ENCODE results near the gene MACROH2A1. TPM values are rescaled to one million over a fixed set of nuclear protein-coding genes. Genes with fewer than 3 reads are reported as not detected.

MACROH2A1 gene
- total RNA-seq, 1 donor from 2014 or later, result 319 TPM

DNA sequence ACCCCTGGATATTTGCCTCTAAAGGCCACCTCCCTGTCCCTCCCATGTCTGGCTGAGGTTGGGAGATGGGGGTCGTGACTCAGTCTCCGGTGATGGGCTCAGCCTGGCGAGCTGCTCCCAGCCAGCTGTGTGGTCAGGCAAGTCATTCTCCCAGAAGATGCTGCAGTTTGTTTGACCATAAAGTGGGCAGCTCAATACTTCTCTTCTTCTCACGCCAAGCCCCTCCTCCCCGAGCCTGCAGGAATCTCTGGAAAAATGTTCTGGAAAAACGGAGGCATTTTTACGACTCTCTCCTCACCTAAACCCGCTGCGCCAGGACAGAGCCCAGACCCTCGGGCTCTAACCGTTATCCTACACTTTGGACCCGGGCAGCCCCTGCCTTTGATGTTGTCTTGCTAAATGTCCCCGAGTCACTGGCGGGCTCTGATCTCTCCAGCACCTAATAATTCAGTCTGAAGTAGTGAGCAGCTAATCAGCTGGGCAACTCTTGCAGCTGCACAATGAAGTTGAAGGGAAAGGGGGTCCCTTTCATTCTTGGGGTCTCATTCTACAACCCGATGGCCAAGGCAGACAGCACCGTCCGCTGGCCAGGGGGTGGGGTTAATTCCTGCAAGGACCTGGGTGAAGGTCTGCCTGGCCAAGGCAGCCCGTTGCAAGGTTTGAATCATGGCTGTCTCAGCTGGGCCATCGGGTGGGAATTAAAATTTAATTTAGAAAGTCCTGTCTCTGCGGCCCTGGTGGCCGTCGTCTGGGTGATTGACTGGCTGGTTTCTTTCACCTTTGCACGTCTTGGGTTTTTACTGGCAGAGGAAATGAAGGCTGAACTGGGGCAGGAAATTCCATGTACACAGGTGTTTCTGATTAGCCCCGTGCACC, 35.8 kb upstream of the MACROH2A1 start:
- peaks cover 4% of the 10 kb centered on the region for H3K4me1 Mint-ChIP-seq (ENCODE audit: low read depth)
- H3K27me3 Mint-ChIP-seq, result peaks cover 4% of the 10 kb centered on the region
- no peak overlapping the region for H3K27ac Mint-ChIP-seq
- H3K9me3 Mint-ChIP-seq (ENCODE audit: low read depth), result no peaks in the 10 kb centered on the region
- TF ChIP-seq, protein P1, sequence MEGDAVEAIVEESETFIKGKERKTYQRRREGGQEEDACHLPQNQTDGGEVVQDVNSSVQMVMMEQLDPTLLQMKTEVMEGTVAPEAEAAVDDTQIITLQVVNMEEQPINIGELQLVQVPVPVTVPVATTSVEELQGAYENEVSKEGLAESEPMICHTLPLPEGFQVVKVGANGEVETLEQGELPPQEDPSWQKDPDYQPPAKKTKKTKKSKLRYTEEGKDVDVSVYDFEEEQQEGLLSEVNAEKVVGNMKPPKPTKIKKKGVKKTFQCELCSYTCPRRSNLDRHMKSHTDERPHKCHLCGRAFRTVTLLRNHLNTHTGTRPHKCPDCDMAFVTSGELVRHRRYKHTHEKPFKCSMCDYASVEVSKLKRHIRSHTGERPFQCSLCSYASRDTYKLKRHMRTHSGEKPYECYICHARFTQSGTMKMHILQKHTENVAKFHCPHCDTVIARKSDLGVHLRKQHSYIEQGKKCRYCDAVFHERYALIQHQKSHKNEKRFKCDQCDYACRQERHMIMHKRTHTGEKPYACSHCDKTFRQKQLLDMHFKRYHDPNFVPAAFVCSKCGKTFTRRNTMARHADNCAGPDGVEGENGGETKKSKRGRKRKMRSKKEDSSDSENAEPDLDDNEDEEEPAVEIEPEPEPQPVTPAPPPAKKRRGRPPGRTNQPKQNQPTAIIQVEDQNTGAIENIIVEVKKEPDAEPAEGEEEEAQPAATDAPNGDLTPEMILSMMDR (IDR thresholded peaks at IDR 0.05; ENCODE audit: unreplicated experiment), result no peak
- DNase-seq (ENCODE audit: low spot score, unreplicated experiment), result no peak
- no peaks in the 10 kb centered on the region for H3K36me3 Mint-ChIP-seq (ENCODE audit: insufficient read depth)
- no peak overlapping the region for H3K4me3 Mint-ChIP-seq (ENCODE audit: low read depth)

DNA sequence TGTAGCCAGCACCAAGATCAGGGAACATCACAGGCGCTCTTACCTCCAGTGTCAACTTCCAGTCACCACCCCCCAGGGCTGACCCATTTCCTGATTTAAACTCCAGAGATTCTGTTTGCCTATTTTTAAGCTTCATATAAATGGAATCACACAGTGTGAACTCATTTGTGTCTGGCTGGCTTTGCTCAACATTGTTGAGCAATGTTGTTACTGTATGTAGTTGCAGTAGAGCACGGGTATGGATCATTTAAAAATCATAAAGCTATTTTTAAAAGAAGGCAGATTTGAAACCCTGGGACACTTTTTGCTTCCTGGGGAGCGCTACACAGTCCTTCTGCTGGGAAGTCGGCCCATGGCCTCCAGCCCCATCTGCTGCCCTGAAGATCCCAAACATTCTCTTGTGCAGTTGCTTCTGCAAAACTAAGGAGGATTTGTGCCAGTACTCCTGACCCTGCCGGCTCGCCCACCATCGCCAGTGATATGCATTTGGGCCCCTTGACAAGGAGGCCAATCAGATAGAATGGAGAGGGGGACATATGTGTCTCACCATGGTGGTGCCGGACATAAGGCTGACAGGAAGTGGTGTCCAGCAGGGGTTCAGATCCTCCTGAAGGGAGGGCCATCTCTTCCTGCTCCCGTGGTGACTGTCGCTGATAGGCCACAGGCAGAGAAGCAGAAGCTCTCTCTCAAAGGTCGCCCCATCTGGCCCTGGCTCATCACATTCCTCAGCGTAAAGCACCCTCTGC, 34.8 kb upstream of the MACROH2A1 start:
- Mint-ChIP-seq H3K4me1 (ENCODE audit: low read depth) (peaks cover 4% of the 10 kb centered on the region), H3K9me3 (ENCODE audit: low read depth) (peaks cover 2% of the 10 kb centered on the region), H3K27ac (no peak overlapping the region), H3K27me3 (peaks cover 4% of the 10 kb centered on the region), H3K36me3 (ENCODE audit: insufficient read depth) (no peaks in the 10 kb centered on the region), H3K4me3 (ENCODE audit: low read depth) (no peak overlapping the region)
- DNase-seq (ENCODE audit: low spot score, unreplicated experiment), result no peak
- TF ChIP-seq, protein P1 (IDR thresholded peaks at IDR 0.05; ENCODE audit: unreplicated experiment), result no peak

DNA sequence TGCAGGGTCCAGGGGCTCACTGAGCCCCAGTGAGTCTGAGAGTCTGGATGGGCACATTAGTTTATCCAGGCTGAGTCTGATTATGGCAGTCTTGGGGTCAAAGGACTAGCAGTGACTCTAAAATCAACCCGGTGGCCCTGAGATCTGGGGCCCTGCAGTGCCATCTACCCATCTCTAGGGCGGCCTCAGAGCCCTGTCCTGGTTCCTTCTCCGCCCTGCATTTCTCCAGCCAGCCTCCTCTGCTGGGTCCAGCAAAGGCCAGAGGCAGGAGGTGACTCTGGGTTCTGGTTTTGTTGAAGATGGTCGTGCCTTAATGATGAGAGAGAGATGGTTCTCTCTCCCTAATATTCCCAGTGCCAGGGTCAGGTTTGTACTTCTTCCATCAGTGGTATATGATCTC, 33.1 kb upstream of the MACROH2A1 start:
- no peak for DNase-seq (ENCODE audit: low spot score, unreplicated experiment)

GRCh38 chr5:135430135-135430437, 31.1 kb upstream of the MACROH2A1 start:
- DNase-seq (ENCODE audit: low spot score, unreplicated experiment), result no peak
- Mint-ChIP-seq H3K27ac (no peak overlapping the region), H3K27me3 (peaks cover 4% of the 10 kb centered on the region), H3K4me1 (ENCODE audit: low read depth) (peaks cover 6% of the 10 kb centered on the region), H3K36me3 (ENCODE audit: insufficient read depth) (no peaks in the 10 kb centered on the region), H3K4me3 (ENCODE audit: low read depth) (no peak overlapping the region), H3K9me3 (ENCODE audit: low read depth) (peaks cover 10% of the 10 kb centered on the region)
- TF ChIP-seq, protein P1 (IDR thresholded peaks at IDR 0.05; ENCODE audit: unreplicated experiment), result no peak

More for the DNA sequence above, 33.1 kb upstream of the MACROH2A1 start:
- Mint-ChIP-seq H3K4me1 (ENCODE audit: low read depth) (peaks cover 2% of the 10 kb centered on the region), H3K36me3 (ENCODE audit: insufficient read depth) (no peaks in the 10 kb centered on the region), H3K4me3 (ENCODE audit: low read depth) (no peak overlapping the region), H3K27me3 (peaks cover 4% of the 10 kb centered on the region), H3K27ac (no peak overlapping the region), H3K9me3 (ENCODE audit: low read depth) (peaks cover 10% of the 10 kb centered on the region)
- TF ChIP-seq, protein P1 (IDR thresholded peaks at IDR 0.05; ENCODE audit: unreplicated experiment), result no peak

DNA sequence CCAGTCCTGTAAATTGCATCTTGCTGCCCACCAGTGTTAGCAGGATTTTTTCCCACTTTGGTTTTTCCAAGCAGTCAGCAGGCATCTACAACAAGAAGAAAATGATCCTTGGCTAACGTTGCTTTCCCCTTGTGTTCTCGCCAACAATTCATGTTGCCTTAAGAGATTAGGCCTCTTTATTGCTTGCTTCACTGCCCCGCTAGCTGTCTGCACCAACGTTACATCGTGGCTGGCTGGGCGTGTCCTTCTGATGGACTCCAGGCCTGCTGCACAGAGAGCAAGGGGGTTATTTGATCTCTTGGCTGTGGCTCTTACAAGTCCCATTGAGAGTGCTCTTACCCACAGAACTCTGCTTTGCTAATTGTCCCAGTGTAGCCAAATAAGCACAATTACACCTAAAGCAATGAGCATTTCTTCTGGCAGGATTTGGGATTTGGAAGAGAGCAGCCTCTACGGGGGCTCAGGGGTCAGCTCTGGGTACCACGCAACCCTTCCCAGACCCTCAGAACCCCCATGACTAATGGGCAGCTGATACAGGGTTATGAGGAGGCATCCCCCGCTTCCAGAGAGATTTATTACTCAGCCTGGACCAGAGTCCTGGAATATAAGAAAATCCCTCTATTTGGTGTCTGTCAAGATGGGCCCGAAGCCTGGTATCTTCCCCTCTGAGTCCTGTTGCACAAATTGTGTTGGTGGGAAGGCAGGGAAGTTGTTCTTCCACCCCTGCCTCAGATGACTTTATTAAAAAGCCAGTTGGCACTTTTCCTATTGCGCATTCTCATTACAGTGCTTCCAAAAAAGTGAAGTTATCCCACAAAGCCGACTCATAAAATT, 30.5 kb upstream of the MACROH2A1 start:
- Mint-ChIP-seq H3K27ac (no peak overlapping the region), H3K27me3 (no peaks in the 10 kb centered on the region), H3K36me3 (ENCODE audit: insufficient read depth) (no peaks in the 10 kb centered on the region), H3K4me3 (ENCODE audit: low read depth) (no peak overlapping the region), H3K4me1 (ENCODE audit: low read depth) (peaks cover 6% of the 10 kb centered on the region), H3K9me3 (ENCODE audit: low read depth) (peaks cover 10% of the 10 kb centered on the region)
- DNase-seq (ENCODE audit: low spot score, unreplicated experiment), result no peak
- TF ChIP-seq, protein P1 (IDR thresholded peaks at IDR 0.05; ENCODE audit: unreplicated experiment), result no peak

Data from progenitor cell of endocrine pancreas (in vitro differentiated cells).